ENCODE data around the gene SVIL.
"Not testable (repeated sequence)": the region's sequence is repeated elsewhere in the genome, so short reads cannot be mapped to it uniquely, and the experiment has no call there.

Gene SVIL

DNA sequence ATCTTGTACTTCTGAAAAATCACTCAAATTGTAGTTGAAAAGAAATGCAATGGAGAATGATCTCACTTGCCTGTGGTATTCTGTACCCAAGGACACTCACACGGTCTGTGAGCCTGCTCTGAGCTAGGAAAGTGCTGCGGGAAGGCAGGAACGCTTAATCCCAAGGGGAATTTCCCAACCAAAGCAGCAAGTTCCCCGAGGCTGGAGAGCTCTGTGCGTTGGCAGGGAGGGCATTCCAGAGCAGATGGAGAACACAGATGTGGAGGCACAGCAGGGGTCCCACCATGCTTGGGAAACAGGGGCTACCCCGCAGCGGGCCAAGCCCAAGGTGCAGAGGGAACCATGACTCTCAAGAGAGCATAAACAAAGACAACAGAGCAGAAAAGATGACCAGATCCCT is 13.6 kb downstream of the SVIL start:
- no peak for DNase-seq

DNA sequence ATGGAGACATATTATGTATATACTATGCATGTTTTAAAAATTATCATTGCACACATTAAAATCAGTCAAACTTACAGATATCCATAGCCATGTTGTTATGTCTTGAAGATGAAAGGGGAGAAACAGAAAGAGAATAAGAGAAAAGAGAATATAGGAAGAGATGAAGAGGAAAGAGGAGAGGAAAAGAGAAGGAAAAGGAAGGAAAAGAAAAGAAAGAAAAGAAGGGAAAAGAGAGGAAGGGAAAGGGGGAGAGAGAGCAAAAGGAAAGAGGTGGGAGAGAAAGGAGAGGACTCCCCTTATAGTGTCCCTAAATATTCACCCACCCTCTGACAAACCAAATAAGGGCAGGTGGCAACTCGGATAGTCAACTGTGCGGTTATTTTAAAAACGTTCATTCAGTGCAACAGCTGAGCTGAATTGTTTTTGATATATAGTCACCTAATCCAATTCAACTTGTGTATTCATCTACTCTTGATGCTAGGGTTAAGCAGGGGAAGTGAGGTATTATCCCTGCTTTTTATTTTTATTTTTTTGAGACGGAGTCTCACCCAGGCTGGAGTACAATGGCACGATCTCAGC is 14.6 kb downstream of the SVIL start:
- no peak for DNase-seq

DNA sequence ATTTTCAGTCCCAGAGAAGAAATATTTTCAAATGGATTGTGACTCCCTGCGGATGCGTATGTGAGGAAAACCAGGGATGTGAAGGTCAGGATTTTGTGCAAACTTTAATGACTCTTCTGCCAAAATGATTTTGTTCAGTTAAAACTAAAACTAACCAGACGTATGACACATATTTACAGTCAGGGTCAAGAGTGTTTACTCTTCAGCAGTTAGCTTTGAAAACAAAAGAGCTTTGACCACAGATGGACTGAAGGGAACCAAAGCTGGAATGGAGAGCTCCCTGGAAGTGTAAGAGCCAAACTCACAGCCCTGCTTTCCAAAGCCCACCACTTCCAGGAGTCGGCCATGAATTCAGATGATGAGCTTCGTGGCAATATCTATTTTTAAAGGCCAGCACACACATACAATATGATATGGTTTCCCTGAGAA is 15.5 kb downstream of the SVIL start:
- no peak for DNase-seq

DNA sequence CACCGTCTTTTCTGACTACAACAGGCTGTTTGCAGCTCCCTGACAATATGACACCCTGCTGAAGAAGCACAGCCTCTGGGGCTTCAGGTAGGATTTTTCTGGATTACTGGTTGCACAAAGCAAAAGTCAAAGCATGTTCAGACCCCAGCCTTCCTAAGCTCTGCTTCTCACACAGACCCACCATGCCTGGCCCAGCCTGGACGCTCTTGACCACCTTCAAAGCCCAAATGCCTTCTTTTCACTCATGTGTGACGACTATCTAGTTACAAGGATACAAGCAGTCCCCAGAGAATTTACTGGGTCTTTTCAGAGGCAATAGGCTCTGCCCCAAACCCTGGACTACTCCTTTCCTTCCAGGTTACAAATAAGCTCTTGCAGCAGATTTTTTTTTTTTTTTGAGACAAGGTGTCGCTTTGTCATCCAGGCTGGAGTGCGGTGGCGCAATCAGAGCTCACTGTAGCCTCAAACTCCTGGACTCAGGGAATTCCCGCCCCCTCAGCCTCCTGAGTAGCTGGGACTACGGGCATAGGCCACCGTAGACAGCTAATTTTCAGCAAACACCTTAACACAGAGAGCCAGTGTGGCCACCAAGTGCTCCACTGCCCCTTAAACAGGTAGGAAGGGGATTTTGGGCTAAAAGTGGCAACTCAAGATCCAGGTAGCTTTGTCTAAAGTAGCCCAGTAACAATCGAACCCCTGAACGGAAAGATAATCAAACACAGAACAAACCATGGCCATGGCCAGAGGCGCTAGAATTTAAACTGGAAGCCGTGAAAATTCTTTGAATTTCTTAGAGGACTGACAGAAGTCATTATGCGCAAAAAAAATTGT is 16.2 kb downstream of the SVIL start:
- no peak for DNase-seq

DNA sequence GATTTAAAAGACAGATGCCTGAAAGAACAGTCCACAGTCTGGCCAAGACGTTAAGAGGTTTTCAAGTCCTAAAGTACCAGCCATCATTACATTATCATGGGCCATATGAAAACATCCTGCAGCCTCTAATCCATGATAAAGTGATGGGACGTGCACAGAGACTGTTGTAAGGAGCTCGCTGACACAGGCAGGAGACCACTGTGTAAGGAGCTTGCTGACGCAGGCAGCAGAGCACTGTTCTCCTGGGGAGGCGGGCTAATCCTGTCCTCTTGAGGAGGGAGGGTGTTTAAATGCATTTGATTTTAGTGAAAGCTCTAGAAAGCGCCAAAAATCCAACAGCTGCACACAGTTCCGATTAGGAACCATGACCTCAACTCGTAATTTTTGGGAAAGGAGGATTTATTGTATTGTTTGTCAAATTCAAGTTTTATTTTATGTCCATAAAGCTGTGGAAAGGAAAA is 16.9 kb downstream of the SVIL start:
- DNase-seq = no peak

DNA sequence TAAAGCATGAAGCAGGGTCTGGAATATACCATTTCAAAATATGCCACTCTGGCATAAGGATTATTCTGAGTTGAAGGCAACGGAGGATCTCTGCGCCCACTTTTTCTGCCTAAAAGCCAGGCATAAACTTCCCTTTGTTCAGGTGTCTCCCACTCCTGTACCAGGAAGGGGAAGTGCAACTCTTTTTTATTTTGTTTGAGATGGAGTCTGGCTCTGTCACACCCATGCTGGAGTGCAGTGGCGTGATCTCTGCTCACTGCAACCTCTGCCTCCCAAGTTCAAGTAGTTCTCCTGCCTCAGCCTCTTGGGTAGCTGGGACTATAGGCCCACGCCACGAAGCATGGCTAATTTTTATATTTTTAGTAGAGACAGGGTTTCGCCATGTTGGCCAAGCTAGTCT is 18.2 kb downstream of the SVIL start:
- DNase-seq = no peak

DNA sequence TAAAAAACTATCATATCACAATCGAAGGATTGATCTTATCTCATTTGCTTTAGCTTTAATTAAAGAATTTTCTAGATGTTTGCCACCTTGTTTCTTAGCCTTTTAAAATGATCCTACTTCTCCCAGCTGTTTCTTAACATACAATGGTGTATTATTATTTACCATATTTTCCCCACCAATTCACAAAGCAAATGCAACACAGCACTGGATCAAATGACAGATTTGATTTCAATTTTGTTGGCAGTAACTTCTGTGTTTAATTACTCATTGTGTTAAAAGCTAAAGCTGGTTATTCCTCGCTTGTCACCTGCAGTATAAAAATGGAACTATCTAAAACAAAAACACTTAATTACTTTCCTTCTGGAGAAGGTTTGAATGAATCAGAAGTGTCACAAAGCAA is 19.6 kb downstream of the SVIL start:
- no peak for DNase-seq

DNA sequence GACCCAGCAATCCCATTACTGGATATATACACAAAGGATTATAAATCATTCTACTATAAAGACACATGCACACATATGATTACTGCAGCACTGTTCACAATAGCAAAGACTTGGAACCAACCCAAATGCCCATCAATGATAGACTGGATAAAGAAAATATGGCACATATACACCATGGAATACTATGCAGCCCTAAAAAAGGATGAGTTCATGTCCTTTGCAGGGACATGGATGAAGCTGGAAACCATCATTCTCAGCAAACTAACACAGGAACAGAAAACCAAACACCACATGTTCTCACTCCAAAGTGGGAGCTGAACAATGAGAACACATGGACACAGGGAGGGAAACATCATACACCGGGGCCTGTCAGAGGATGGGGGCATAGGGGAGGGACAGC is 20.5 kb downstream of the SVIL start:
- DNase-seq = not testable (repeated sequence)

DNA sequence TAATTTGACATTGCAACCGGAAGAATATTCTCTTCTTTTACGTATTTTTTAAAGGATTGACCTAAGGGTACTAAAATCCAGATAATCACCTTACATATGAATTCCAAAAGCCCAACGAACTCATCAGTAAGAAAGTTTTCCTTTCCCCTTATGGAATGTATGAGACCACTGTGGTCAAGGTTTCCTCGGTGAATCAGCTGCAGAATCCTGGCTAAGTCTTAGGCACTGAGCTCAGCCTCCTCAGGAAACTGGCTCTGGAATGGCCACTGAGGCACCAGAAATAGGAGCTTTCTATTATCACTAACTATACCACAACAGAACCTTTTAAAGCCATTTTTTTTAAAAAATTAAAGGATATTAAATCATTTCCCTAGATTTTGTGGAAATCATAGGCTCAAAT is 21.0 kb downstream of the SVIL start:
- no peak for DNase-seq

DNA sequence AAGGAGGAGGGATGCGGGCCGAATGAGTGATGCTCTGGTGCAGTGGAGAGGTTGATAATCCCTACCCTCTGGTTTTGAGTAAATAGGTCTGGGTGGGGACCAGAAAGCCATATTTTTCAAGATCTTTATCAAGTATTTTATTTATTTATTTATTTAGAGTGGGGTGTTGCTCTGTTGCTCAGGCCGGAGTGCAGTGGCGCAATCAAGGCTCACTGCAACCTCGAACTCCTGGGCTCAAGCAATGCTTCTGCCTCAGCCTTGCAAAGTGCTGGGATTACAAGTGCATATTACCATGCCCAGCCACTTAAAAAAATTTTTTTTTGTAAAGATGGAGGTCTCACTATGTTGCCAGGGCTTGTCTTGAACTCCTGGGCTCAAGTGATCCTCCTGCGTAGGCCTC is 21.6 kb downstream of the SVIL start:
- DNase-seq = no peak

DNA sequence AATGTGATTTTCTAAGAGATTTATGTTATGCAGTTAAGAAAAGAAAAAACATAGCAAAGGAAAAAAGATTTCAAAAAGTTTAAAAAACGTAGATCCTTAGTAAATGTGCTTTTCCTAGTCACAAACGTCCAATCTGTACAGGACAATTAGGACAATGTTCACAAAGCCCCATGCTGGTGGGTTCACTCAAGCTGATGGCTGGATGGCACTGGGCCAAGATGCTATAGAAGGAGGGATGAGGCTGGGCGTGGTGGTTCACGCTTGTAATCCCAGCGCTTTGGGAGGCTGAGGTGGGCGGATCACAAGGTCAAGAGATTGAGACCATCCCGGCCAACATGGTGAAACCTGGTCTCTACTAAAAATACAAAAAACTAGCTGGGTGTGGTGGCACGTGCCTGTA is 22.1 kb downstream of the SVIL start:
- DNase-seq = no peak

DNA sequence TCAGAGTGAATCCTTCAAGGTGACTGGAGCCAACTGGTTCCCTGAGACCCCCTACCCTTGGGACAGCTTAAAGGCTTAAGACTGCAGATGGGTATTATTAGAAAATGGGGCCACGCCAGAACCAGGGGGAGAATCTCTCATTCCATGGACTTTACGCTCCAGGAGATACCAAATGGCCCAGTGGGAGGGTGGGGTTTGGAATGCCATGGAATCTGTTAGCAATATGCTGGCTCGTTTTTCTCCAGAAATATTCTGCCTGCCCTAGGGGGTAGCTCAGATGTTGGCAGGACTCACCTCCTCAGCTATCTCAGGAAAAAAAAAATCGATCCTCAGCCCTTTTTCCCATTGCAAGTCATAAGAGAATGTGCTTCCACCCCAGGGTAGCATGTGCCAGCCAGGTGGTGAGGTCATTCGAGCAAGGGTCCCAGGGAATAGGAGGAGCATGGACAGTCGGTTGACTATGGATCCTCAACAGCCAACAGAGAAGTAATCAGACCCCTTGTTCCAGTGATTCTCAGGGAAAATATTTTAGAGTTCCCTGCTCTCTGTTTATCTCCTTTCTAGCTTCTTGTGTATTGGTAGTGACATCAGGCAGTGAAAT is 22.9 kb downstream of the SVIL start:
- DNase-seq = no peak

DNA sequence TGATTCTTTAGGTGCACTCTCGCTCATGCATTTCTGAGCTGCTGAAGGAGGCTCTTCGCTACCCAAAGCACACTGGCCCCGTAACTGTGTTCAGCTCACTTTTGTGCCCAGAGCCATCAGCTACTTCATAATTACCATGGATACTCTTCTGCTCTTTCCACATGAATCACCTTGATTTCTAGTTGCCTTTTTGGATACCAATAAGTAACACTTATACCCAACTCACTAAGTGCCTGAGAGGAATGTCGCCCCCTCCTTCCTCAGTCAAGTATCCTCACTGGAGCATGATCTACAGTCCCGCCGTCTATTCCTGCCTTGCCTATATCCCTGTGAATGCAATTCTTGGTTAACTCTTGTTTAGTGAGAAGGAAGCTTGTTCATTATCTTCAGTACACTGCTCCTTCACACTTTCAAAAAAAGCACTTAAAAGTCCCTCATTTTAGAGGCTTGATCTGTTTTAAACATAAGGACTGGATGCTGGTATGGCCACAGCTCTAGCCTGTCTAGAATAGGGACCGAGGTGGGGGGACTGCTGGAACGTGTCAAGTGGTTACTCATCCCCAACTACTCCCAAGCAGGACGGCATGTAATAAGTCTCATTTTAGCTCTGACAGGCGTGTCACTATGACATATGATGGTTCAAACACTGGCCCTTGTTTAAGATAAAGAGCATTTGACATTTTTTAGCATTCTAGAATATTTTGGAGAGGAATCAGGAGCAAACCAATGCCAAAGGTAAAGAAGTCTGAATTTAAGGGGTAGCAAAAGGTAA is 23.7 kb downstream of the SVIL start:
- DNase-seq = no peak

DNA sequence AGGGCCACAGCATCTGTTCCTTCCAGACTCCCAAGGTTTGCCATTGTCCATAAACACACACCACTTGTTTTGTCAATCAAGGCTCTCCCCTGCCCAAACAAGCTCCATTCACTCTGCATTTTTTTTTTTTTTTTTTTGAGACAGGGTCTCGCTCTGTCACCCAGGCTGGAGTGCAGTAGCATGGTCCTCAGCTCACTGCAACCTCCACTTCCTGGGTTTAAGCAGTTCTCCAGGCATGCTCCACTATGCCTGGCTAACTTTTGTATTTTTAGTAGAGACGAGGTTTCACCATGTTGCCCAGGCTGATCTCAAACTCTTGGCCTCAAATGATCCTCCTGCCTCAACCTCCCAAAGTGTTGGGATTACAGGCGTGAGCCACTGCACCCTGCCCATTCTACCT is 24.4 kb downstream of the SVIL start:
- not testable (repeated sequence) for DNase-seq

DNA sequence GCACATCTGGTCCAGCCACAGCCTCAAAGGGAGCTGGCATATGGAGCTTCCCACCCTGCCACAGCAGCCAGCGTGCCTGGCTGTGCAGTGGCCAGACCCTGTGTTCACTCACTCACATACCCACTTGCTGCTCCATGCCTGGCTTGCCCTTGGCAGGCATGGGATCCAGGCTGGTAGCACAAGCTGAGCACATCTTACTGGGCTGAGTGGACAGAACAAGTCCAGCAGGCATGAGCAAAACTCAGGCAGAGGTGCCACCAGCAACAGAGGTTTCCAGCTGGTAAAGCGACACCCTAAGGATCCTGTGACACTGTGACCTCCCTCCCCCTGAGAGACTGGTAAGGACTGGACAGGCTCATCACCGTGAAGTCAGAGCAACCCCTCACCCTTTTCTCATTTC is 25.1 kb downstream of the SVIL start:
- no peak for DNase-seq

DNA sequence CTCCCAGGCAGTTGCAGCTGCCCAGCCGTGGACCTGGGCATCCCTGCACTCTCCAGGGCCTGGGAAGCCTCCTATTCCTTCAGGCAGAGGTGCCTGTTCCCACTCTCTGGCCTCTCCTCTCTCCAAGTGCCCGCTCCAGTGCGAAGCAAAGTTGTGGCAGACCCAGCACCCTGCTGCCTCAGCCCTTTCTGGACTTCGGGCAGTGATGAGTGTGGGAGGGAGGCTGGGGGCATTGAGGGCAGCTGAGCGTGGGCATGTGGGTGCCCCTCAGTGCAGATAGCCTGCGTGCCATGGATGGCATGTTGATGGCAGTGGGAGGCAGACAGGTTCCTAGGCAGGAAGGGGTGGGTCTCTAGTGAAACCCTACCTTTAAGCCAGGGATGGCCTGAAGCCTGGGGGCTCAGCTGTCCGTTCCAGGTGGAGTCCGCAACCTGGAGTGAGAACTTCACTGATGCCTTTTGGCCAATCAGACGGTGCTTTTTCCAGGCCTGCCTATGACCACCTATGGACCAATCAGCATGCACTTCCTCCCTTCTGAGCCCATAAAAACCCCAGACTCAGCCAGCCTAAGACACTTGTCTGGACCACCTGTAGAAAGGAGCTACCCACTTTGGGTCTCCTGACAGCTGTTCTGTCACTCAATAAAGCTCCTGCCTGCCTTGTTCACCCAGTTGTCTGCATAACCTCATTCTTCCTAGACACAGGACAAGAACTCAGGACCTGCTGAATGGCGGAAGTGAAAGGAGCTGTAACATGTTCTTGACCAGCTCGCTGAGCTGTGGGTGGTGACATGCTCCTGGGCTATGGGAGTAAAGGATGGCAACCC is 26.1 kb downstream of the SVIL start:
- DNase-seq = no peak

DNA sequence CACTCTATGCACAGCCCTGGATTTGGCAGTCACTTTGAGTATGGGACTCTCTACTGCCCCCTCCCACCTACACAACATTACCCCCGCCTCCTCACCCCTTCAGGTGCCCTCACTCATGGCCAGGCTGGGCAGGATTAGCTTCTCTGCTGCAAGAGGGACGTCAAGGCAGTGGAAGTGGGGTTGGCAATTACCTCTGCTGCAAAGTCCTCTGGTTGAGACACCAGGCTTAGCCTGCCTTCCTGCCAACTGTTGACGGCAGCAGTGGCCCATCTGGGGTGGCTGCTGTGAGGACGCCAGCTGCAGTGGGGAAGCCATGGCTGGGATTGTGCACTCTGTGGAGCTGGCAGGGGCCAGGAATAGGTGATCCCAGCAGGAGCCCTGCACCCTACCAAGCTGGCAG is 26.7 kb downstream of the SVIL start:
- no peak for DNase-seq

DNA sequence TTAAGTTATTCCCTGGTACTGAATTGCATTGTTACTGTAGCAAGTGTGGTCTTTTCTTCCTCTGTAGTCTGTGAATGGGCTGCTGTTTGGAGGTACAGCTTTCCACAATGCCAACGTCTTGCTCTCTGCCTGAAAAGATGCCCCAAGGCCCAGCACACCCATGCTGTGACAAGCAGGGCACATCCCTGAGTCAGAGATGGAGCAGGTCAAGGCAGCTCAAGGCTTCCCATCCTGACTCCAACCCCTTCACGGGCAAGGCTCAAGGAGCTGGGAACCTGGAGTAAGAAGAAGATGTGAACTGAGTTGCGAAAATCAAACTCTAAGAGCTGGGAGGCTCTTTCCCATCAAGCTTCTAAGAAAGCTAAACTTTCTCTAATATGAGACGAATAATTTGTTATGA is 27.2 kb downstream of the SVIL start:
- no peak for DNase-seq

DNA sequence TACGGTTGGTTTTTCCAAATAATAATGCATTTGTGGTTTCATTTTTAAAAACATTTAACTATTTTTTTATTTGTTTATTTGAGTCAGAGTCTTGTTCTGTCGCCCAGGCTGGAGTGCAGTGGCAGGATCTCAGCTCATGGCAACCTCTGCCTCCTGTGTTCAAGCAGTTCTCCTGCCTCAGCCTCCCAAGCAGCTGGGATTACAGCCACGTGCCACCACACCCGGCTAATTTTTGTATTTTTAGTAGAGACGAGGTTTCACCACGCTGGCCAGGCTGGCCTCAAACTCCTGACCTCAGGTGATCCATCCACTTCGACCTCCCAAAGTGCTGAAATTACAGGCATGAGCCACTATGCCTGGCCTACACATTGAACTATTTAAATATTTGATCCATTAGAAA is 28.1 kb downstream of the SVIL start:
- DNase-seq = not testable (repeated sequence)

DNA sequence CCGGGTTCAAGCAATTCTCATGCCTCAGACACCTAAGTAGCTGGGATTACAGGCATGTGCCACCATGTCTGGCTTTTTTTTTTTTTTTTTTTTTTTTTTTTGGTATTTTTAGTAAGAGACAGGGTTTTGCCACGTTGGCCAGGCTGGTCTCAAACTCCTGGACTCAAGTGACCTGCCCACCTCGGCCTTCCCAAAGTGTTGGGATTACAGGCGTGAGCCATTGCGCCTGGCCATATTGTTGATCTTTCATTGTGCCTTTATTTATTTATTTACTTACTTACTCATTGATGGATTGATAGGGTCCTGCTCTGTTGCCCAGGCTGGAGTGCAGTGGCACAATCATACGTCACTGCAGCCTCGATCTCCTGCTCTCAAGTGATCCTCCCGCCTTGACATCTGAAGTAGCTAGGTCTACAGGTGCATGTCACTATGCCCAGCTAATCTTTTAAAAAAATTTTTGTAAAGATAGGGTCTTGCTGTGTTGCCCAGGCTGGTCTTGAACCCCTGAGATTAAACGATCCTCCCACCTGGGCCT is 30.4 kb downstream of the SVIL start:
- no peak for DNase-seq

DNA sequence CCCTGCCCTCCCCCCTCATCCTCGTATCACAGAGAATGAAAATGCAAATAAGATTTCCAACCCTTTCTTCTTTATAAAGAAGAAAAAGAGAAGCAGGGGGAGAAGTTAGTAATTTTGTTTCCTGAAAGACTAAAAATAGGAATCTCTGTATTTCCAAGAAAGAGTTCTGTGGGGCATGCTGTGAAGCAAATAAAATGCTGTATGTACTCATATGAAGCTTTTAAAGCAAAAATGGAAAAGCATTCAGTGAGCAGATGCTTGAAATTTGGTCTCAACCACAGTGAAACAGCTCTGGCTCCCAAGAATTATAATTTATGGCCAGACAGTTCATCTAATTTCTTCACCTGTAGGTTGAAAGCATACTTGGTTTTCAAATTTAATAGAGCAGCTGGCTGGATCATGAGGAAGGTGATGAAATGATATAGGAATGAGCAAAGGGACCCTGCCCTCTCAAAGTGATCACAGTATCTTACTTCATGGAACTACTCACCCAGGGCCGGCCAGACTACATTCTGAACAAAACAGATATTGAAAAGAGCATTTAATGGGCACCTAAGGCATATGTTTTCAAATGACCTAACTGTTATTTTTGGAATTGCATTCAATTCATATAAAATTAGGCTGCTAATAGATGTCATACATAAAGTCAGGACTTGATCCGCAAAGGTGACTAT is 31.4 kb downstream of the SVIL start:
- no peak for DNase-seq

DNA sequence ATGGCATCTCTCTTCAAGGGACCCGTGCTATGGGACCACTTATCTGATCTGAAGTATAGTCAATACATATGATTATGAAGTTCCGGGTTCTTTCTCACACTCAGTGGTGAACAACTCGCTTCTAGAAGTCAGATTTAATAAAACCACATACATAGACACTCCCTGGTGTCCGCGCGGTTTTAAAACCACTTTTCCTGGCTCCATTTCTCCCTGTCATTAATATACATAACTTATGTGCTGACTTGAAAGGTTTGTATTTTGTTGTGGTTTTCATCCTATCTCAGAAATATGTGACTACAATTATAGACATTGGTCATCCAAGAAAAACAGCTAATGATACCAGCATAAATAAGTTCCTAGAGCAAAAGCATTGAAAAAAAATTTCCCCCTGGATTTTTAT is 34.0 kb downstream of the SVIL start:
- no peak for DNase-seq
